Liver (tissue), 3 donors: ENCODE results near the gene CRELD2.

Experiments
- ATF3 ChIP-seq: IDR thresholded peaks from 2 replicates; pipeline ENCODE4 v1.6.1; 2016; ENCODE audit warnings: antibody characterized with exemption
- CTCF ChIP-seq: fragments of 150-350 bp; IDR thresholded peaks from 2 replicates; pipeline ENCODE4 v1.5.1; 2017; ENCODE audit warnings: improper control_type of control experiment, low read depth, low read length; ENCODE audit not compliant: missing input control
- GABPA ChIP-seq, 2 donors: IDR thresholded peaks in 1 of 2; conservative IDR thresholded peaks in 1 of 2; 2 replicates each; pipeline ENCODE4 v1.6.1; 2016; ENCODE audit warnings: antibody characterized with exemption in 2 of 2, mild to moderate bottlenecking in 1 of 2, moderate library complexity in 1 of 2
- HNF4G ChIP-seq: IDR thresholded peaks from 2 replicates; pipeline ENCODE4 v1.6.1; 2016; ENCODE audit warnings: antibody characterized with exemption
- JUND ChIP-seq, 2 donors: IDR thresholded peaks; 2 replicates each; pipeline ENCODE4 v1.6.1; 2016; ENCODE audit warnings: antibody characterized with exemption in 2 of 2
- RAD21 ChIP-seq, 2 donors: IDR thresholded peaks; 2 replicates each; pipeline ENCODE4 v1.6.1; 2016; ENCODE audit warnings: antibody characterized with exemption in 2 of 2, mild to moderate bottlenecking in 2 of 2
- REST ChIP-seq: IDR thresholded peaks from 2 replicates; pipeline ENCODE4 v1.6.1; 2016; ENCODE audit warnings: antibody characterized with exemption, mild to moderate bottlenecking
- SP1 ChIP-seq: IDR thresholded peaks from 2 replicates; pipeline ENCODE4 v1.6.1; 2018; ENCODE audit warnings: antibody characterized with exemption, mild to moderate bottlenecking
- YY1 ChIP-seq: IDR thresholded peaks from 2 replicates; pipeline ENCODE4 v1.6.1; 2016; ENCODE audit warnings: antibody characterized with exemption, mild to moderate bottlenecking
- ZBTB33 ChIP-seq: IDR thresholded peaks from 2 replicates; pipeline ENCODE4 v1.6.1; 2016; ENCODE audit warnings: antibody characterized with exemption
- donor health status: healthy.
- donor health status: healthy.

GRCh38 chr22:49962751-49963646 is 44.6 kb downstream of the CRELD2 start:
- TF ChIP-seq CTCF (no peak), JUND (IDR thresholded peaks at IDR 0.05) (no peak), HNF4G (no peak), GABPA (IDR thresholded peaks at IDR 0.05 in 1 of 2, conservative IDR thresholded peaks at IDR 0.05 in 1 of 2) (no peak), ATF3 (no peak), RAD21 (IDR thresholded peaks at IDR 0.05) (no peak), SP1 (no peak), YY1 (no peak), REST (no peak), ZBTB33 (no peak)
